NCI-H446 treated with DMSO at 0.1 percent for 48 hours (cell line): ENCODE data around the gene PDE3A.
"Not testable (repeated sequence)": the region's sequence is repeated elsewhere in the genome, so short reads cannot be mapped to it uniquely, and the experiment has no call there.

ENCODE experiments used
- DNase-seq: peaks from one replicate; lab custom pipeline; 2025; lab: John Stamatoyannopoulos, UW

PDE3A gene

DNA sequence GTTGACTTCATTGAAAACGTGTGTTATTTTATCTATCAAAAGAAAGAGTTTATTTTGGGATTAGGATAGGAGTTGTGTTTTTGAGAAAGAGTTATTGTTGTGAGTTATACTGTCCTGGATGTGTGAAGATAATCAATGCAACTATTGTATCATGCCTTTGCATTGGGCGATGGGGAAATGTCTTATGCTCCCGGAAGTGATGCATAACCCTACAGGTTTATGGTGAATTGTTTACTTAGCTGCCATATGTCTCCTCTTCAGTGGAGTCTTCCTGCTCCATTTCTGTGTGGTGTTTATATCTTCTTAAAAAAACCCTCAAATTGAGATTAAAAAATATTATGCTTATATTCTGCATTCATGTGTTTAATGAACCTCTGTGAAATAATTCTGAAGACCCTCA lies 6.5 kb downstream of the PDE3A start:
- DNase-seq, result no peak

DNA sequence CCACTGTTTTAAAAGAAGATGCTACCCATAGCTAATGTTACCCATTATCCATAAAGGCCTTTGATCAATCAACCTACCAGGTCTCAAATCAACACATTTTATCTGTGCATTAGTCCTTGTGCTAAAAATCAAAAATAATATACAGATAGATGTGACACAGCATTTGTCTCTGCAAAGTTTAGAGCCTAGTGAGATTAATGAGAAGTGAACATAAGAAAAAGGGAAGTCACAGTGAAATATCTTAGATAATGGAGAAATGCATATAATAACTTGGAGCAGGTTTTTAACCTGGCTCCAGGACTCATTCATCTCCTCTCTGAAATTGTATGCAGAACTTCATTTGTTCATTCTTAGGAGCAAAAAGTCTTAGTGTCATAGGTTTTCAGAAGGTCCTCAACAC lies 7.2 kb downstream of the PDE3A start:
- DNase-seq, result no peak

DNA sequence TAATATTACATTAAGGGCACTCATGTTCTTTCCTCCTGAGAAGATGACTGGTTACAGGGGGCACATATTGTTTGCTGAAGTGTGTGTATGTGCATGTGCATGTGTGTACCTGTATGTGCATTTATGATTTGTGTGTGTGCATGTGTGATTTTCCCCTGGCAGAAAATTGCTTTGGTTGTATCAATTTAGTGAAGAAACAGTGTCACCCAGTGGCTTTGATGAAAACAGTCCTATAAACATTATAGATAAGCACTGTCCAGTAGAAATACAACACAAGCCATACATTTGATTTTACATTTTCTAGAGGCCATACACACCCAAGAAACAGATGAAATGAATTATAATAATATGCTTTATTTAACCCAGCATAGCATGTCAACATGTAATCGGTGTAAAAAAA lies 8.6 kb downstream of the PDE3A start:
- DNase-seq, result no peak

DNA sequence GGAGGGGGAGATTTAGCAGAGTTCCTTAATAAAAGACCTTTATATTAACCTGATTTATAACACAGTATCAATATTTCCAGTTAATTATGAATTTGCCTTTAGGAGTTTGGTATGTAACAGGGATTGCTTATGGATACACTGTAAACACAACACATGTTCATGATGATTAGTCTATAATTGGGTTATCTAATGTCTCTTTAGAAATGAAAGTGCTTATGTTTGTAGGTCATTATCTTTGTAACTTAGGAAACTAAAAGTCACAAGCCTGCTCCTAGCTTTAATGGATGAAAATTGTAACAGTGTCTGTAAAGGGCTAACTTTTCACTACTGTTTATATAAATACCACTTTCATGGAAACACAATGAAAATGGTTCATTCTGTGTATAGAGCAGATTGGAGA lies 9.4 kb downstream of the PDE3A start:
- no peak for DNase-seq

DNA sequence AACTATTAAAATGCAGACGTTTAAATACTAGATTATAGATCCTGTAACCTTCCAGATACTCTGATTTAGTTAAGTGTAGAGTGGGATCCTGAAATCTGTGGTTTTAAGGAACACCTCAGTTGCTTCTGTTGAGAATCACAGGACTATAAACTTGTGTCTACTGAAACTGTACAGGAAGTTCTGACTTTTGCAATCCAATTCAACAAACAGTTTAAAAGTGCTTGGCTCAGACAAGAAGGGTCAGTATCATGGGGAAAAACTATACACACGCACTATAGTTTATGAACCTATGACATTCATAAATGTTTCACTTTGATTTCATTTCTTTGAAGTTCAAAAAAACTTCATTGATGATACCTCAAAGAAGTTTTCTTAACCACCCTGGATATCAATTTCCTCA lies 13.8 kb downstream of the PDE3A start:
- DNase-seq, result no peak

DNA sequence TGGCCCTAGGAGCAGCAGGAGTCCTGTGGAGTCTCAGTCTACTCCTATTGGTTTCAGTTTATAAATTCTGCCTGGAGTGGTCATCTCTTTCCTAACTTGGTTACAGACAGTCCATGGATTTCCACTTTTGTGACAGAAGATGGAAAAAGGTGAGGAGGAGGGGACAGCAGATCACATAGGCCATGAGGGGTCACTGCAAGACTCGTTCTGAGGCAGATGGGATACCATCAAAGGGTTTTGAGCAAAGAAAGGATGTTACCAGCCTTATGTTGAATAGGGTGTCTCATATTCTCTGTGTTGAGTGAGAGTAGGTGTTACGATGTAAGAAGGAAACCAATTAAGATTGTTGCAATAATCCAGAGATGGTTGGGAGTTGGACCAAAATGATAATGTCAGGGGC lies 15.3 kb downstream of the PDE3A start:
- no peak for DNase-seq

DNA sequence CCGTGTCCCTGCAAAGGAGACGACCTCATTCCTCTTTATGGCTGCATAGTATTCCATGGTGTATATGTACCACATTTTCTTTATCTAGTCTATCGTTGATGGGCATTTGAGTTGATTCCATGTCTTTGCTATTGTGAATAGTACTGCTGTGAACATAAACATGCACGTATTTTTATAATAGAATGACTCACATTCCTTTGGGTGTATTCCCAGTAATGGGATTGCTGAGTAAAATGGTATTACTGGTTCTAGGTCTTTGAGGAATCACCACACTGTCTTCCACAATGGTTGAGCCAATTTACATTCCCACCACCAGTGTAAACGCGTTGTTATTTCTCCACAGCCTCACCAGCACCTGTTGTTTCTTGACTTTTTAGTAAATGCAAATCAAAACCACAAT lies 16.5 kb downstream of the PDE3A start:
- not testable (repeated sequence) for DNase-seq

DNA sequence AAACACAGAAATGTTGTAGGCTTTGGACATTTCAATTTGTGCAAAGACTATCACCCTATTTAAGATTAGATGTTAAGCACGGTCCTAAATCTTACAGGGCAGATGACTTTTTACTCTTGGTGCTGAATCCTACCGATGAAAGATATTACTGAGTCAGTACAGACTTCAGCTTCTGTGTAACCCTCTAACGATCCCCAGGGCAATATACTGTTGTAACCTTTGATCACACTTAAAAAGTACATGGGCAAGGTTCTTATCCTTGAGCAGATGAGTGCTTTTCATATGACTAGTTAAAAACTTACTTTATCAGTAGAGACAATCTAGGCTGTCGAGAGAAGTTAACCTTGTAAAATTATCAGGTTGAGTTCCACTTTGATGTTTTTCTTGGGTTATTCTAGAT lies 22.5 kb downstream of the PDE3A start:
- DNase-seq, result no peak

DNA sequence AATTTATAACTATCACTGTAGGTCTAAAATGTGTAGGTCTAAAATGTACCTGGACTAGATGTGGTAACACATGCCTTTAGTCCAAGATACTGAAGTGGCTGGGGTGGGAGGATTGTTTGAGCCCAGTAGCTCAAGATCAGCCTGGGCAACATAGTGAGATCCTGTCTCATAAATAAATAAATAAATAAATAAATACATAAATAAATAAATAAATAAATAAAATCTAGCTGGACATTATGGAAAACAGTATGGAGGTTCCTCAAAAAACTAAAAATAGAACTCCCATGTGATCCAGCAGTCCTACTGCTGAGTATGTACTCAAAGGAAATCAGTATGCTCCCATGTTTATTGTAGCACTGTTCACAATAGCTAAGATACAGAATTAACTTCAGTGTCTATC lies 24.0 kb downstream of the PDE3A start:
- no peak for DNase-seq

DNA sequence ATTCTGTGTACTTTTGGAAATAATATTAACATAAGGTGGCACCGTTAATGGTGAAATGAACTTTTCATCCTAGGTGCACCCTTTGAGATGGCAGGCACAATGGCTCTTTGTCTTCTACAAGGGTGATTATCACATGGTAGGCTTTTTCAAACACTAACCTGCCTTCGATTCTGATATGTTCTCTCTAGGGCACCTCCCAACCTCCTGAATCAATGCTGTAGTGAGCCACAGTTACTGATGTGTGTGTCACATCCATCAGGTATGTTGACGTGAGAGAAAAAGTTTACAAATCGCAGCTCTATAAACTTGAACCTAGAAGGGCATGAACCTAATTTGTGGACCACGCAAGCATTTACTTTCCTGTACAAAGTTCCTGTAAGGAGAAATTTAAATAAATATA lies 25.4 kb downstream of the PDE3A start:
- no peak for DNase-seq

DNA sequence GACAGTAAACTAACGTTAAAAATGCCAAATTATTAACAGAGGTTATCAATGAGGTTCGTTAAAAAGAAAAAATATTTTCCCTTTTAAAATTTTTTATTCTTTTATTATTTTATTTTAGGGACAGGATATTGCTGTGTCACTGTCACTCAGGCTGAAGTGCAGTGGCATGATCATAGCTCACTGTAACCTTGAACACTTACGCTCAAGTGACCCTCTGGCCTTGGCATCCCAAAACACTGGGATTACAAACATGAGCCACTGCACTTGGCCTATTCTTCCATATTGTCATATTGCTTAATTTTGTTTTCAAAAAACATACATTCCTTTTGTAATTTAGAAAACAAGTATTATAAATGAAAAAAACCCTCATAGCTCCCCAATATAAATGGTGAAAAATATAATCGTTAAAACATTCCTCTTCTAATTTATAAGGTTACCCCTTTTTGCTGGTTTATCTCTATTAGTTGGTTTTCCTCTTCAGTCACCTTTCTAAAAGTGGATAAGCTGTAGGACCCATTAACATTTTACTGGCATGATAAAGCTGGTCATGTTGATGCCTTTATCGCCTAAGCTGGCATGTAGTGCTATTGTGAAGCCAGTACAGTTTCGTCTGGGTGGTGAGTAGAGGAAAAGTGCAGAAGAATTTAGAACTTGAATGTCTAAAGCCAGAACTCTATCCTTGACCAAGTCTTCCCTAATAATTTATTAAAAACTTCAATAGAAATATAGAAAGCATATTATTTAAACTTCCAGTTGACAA lies 27.6 kb downstream of the PDE3A start:
- no peak for DNase-seq

DNA sequence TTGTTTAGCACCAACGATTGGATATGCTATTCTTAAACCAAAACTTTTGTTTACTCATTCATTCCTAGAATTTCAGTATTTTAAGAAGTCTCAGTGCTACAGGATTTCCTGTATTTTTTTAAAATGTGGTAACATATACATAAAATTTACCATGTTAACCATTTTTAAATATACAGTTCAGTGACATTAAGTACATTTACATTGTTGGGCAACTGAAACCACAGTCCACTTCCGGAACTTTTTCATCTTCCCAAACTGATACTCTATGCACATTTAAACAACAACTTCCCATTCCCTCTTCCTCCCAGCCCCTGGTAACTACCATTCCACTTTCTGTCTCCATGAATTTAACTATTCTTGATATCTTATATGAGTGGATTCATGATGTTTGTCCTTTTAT lies 30.3 kb downstream of the PDE3A start:
- no peak for DNase-seq

DNA sequence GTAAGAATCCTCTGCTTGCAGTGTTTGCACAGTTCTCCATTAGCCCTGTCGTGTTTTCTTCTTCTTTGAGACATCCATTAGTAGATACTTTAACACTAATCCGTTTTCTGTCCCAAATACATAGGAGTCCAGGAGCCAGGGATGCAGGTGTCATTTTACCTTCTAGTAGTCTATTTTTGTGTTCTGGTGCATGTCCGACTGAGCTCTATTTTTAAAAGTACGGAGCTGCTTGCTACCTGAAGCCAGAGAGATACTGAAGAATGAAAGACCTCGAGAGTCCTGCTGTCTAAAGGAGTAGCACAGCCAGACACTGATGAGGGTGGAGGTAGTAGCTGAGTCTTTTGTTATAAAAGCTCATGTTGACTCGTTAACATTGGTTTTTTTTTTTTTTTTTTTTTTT lies 31.7 kb downstream of the PDE3A start:
- no peak for DNase-seq

DNA sequence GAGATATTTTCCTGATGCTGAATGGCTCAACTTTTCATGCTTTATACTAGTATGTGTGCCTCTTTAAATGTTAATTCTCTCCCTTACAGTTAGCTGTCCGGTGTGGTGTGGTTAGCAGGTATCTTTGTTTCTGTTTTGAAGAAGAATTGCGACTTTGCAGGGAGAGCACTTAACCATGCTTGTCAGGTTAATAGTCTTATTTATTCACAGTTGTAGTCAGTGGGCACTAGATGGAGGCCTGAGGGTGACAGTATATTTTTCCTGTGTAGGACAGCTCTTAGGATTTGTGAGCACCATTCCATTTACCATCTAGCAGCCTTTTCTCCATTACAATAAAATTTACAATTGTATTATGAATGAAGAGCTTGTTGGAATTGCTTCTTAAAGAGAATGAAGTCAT lies 34.9 kb downstream of the PDE3A start:
- DNase-seq, result no peak

DNA sequence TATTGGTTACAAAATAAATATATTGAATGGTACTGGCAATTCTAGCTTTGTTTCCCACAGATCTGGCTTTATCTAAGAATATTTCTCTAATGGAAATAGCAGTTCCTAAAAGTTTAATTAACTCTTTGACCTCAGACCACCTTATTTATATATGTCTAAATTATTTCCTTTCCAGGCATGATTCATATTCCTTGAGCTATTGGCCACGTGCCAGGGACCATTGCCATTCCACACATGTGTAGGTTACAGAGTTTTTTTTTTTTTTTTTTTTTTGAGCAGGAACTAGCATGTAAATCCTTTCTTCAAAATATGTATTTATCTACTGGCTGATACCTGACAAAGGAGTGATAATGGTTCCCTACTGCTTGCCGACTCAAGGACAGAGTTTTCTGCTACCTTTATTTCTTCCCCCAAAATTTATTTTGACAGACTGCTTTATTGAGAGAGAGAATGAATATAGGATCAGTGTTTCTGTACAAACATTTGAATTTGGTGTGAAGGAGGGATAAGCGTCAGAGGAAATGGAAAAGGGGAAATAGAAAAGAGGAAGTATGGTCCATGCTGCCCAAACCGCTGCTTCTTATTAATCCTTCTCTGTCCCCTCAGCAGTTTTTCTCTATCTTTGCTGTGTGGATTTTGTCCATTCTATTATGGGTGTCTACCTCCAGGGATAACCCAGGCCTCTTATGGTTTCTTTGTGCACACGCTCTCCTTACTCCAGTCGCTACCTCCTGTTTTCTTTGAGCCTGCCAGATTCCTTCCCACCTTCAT lies 36.4 kb downstream of the PDE3A start:
- no peak for DNase-seq

DNA sequence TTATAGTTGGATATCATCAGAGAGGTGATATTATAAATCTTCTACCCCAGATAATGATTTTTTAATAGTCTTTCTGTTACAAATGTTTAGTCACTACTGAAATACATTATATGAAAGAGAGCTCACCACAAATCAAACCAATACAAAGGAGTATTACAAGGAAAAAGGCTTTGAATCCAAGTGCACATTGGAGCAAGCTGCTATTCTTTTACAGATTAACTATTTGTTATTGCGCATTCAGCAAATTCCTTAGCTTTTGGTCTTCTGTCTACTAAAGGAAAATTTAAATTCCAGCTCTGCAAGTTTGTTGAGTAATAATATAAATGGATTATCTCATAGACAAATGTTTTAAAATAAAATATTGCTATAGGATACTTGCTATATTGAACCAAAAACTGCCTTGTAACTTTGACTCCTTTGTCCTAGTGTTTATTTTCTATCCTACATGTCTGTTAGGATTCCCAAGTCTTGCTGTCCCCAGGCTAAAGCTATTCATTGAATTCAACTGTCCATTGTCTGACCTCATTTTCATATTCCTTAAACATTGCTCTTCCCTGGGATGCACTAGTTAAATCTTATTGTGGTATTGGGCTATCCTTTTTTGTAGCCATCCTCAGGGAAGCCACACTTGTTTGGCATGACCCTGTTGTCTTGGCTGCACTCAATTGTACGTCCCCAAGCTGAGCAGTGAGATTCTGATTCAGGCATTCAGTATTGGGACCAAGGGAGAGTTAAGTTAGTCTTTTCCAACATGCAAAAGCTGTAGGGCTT lies 41.5 kb downstream of the PDE3A start:
- DNase-seq, result no peak

DNA sequence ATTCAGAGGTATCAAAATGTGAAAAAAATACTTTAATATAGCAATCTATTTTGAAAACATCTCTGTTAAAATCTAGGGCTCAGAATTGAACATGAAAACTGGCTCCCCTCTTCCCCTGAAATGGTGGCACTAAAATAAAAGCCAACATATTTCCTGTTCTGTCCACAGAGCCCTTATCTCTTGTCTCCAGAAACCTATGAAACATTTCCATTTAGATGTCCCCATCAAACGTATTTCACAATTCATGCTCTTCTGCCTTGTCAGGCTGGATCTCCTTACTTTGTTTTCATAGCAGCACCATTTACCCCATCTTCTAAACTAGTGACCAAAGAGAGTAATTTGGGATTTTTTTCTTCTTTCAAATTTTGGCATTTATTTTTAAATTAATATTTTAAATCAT lies 42.4 kb downstream of the PDE3A start:
- no peak for DNase-seq

DNA sequence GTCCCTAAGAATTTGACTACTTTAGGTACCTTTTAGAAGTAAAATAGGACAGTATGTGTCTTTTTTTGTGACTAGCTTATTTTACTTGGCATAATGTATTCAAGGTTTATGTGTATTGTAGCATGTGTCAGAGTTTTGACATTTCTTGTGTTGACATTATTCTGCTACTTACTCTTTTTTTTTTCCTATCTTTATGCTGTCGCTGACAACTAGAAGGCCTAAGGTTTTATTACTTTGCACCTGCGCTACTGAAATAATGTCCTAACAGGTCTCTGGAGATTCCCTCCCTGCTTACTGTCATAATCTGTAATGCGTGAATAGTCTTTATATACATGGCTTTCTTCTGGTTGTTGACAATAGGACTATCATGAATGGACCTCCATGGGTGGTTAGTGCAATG lies 43.0 kb downstream of the PDE3A start:
- DNase-seq, result no peak

DNA sequence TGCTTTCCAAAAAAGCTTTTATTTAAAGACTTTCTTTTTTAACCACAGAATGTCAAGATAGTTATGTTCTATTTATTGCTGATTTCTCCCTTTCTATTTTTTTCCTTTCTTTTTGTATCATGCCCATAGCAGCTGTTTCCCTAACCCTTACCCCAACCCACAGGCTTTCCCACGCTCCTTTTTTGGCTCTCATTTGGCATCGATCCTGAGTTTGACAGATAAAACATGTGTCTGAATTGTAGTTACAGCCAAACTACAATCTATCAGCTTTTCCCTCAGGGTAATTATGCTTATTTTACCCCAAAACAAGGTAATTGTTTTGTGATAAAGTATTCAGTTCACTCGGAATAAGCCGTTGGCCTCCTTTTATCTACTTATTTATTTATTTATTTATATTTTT lies 46.7 kb downstream of the PDE3A start:
- DNase-seq, result no peak

DNA sequence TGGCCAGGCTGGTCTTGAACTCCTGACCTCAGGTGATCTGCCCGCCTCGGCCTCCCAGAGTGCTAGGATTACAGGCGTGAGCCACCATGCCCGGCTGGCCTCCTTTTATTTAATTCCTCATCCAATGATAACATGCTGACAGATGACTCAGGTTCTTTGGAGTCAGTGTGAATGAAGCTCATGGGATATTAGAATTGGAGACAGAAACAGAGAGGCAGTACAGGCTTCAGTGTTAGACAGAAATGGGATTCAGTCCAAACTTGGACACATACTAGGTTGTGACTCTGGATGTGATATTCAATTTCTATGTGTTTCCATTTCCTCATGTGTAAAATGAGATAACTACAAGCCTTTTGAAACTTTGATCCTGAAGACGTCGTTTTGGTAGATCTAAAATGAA lies 47.3 kb downstream of the PDE3A start:
- no peak for DNase-seq

DNA sequence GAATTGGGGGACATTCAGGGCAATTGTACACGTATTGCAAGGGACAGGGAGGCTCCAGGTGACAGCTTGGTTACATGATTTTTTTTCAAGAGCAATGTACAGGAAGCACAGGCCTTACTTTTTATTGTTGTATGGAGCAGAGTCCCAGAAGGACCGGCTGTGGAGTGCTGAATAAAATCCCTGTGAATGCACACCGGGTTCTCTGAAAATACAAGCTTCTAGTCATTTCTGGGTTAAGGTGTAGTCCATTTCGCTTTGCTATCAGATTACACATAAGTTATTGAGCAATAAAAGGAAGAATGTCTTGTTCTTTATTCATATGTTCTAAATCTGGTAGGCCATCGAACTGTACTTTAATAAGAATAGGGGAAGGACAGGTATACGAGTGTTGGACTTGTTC lies 52.2 kb downstream of the PDE3A start:
- DNase-seq, result no peak

DNA sequence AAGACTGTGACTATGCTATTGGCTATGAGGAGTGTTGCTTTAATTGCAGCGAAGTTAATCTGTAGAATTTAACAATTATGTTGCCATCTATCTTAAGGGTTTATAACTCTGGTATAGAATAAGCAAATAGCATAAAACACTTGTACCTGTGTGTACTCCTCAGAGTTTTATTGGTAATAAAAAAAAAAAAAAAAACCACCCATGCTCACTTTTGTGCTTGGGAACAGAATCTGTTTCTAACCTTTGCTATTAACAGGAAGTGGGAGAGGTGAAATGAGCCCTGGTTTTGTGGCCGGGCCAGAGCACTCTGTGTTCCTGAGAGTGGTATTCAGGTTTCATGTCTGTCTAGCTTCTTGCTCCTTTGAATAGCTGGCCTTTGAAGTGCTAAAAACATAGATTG lies 53.1 kb downstream of the PDE3A start:
- no peak for DNase-seq

DNA sequence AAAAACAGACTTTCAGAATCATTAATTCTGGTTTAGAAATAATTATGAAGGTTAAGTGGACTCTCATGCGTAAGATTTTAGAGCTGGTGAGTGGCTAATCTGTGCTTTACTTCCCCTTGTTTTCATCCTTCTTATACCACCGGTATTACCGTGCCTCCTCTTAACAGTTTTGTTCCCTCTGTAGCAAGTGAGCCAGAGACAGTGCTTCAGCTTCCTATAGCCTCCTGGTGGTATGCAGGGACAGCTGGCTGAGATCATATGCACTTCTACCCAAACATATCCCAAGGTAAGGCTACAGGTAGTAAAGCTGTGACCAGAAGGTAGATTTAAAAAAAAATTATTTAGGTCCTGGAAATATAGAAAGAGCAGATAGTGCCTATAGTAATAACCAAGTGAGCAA lies 55.2 kb downstream of the PDE3A start:
- DNase-seq, result no peak
